SK-N-SH treated with all-trans-retinoic acid at 6 μM for 48 hours (cell line): ENCODE measurements around the gene ANKRA2.

ENCODE experiments used
- ATAC-seq: fragments of 200-7000 bp; cut with Tn5 transposase; 3 replicates; pipeline ENCODE4 v1.9.1; 2020; ENCODE audit warnings: mild to moderate bottlenecking, moderate library complexity
- ARNTL ChIP-seq: fragments of 450-650 bp; formaldehyde crosslinking; IDR thresholded peaks from 2 replicates; pipeline ENCODE4 v1.5.0; 2020; ENCODE audit warnings: low read depth, mild to moderate bottlenecking, moderate library complexity, borderline replicate concordance
- BACH2 ChIP-seq: fragments of 250-450 bp; sonication (Bioruptor Pico); IDR thresholded peaks from 2 replicates; pipeline ENCODE4 v1.9.0; 2021; ENCODE audit warnings: mild to moderate bottlenecking, borderline replicate concordance
- CREB5 ChIP-seq: fragments of 250-450 bp; sonication (Bioruptor Pico); IDR thresholded peaks from 2 replicates; pipeline ENCODE4 v1.5.1; 2020; ENCODE audit warnings: low read depth, mild to moderate bottlenecking, moderate library complexity
- CSDC2 ChIP-seq: fragments of 250-450 bp; sonication (Bioruptor Pico); IDR thresholded peaks from 2 replicates; pipeline ENCODE4 v1.5.0; 2020; ENCODE audit warnings: mild to moderate bottlenecking, moderate library complexity
- CSRNP3 ChIP-seq: fragments of 250-450 bp; sonication (Bioruptor Pico); IDR thresholded peaks from 2 replicates; pipeline ENCODE4 v1.5.1; 2021; ENCODE audit warnings: mild to moderate bottlenecking, moderate library complexity
- ESRRG ChIP-seq: fragments of 250-450 bp; sonication (Bioruptor Pico); IDR thresholded peaks from 2 replicates; pipeline ENCODE4 v1.6.1; 2021; ENCODE audit warnings: mild to moderate bottlenecking
- ISL1 ChIP-seq: fragments of 250-450 bp; sonication (Bioruptor Pico); IDR thresholded peaks from 2 replicates; pipeline ENCODE4 v2.1.2; 2022; ENCODE audit warnings: mild to moderate bottlenecking, moderate library complexity
- OSR1 ChIP-seq: fragments of 250-450 bp; sonication (Bioruptor Pico); IDR thresholded peaks from 2 replicates; pipeline ENCODE4 v1.8.0; 2022; ENCODE audit warnings: moderate library complexity, mild to moderate bottlenecking, inconsistent platforms
- RARB ChIP-seq: fragments of 250-450 bp; sonication (Bioruptor Pico); IDR thresholded peaks from 2 replicates; pipeline ENCODE4 v1.8.0; 2021; ENCODE audit warnings: mild to moderate bottlenecking, moderate library complexity
- SNAI2 ChIP-seq: fragments of 250-450 bp; sonication (Bioruptor Pico); IDR thresholded peaks from 2 replicates; pipeline ENCODE4 v1.5.0; 2020; ENCODE audit warnings: mild to moderate bottlenecking, moderate library complexity
- TCF4 ChIP-seq: fragments of 250-450 bp; sonication (Bioruptor Pico); IDR thresholded peaks from 2 replicates; pipeline ENCODE4 v1.8.0; 2021; ENCODE audit warnings: mild to moderate bottlenecking, moderate library complexity, borderline replicate concordance
- TOX ChIP-seq: fragments of 250-450 bp; sonication (Bioruptor Pico); IDR thresholded peaks from 2 replicates; pipeline ENCODE4 v1.8.0; 2021; ENCODE audit warnings: mild to moderate bottlenecking, moderate library complexity, borderline replicate concordance
- ZC3H10 ChIP-seq: fragments of 250-450 bp; sonication (Bioruptor Pico); IDR thresholded peaks from 2 replicates; pipeline ENCODE4 v1.5.1; 2021; ENCODE audit warnings: mild to moderate bottlenecking, moderate library complexity
- ZFP3 ChIP-seq: fragments of 250-450 bp; sonication (Bioruptor Pico); IDR thresholded peaks from 2 replicates; pipeline ENCODE4 v1.5.0; 2020; ENCODE audit warnings: mild to moderate bottlenecking, moderate library complexity
- ZNF565 ChIP-seq: fragments of 450-650 bp; formaldehyde crosslinking; conservative IDR thresholded peaks from 2 replicates; pipeline ENCODE4 v1.5.0; 2020; ENCODE audit warnings: low read depth, mild to moderate bottlenecking, moderate library complexity
- ZNF70 ChIP-seq: fragments of 450-650 bp; formaldehyde crosslinking; IDR thresholded peaks from 2 replicates; pipeline ENCODE4 v1.5.0; 2020; ENCODE audit warnings: mild to moderate bottlenecking, moderate library complexity
- ZNF8 ChIP-seq: fragments of 450-650 bp; formaldehyde crosslinking; IDR thresholded peaks from 2 replicates; pipeline ENCODE4 v1.5.0; 2020; ENCODE audit warnings: mild to moderate bottlenecking, moderate library complexity
- TF ChIP-seq, protein P1 (sequence below): fragments of 250-450 bp; sonication (Bioruptor Pico); IDR thresholded peaks from 2 replicates; pipeline ENCODE4 v1.8.0; 2020; ENCODE audit warnings: mild to moderate bottlenecking, moderate library complexity, borderline replicate concordance
- TF ChIP-seq, protein P2 (sequence below): fragments of 250-450 bp; sonication (Bioruptor Pico); IDR thresholded peaks from 2 replicates; pipeline ENCODE4 v1.5.0; 2020; ENCODE audit warnings: mild to moderate bottlenecking, moderate library complexity

ANKRA2 gene

DNA sequence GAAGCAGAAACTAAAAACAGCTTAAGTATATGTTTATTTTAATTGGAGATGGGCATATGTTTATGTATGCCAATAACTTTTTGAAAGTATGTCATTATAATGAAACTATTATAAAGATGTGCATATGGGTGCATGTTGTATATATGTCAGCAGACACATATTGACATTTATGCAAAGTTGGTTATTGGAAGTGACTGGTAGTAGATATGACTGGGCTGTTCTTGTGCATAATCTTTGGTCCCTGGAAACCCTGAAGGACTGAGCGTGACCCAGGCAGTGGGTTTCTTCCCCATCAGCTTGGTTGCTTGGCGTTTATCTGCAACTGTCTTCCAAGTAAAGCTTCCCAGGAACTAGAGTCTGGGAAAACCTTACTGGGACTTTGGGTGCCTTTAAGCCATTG is 25.7 kb downstream of the ANKRA2 start:
- no peak for TF ChIP-seq ZFP3 (CRISPR knock-in tag)
- no peak for TF ChIP-seq OSR1 (CRISPR knock-in tag)
- no peak for TF ChIP-seq ISL1 (CRISPR knock-in tag)
- TF ChIP-seq ESRRG, result no peak
- TF ChIP-seq ZNF70, result no peak
- no peak for TF ChIP-seq BACH2 (CRISPR knock-in tag)
- no peak for TF ChIP-seq ARNTL (CRISPR knock-in tag)
- no peak for TF ChIP-seq CREB5 (CRISPR knock-in tag)
- no peak for TF ChIP-seq RARB
- TF ChIP-seq ZC3H10, result no peak
- no peak for TF ChIP-seq CSDC2 (CRISPR knock-in tag)
- no peak for TF ChIP-seq TCF4 (CRISPR knock-in tag)
- TF ChIP-seq, protein P1, sequence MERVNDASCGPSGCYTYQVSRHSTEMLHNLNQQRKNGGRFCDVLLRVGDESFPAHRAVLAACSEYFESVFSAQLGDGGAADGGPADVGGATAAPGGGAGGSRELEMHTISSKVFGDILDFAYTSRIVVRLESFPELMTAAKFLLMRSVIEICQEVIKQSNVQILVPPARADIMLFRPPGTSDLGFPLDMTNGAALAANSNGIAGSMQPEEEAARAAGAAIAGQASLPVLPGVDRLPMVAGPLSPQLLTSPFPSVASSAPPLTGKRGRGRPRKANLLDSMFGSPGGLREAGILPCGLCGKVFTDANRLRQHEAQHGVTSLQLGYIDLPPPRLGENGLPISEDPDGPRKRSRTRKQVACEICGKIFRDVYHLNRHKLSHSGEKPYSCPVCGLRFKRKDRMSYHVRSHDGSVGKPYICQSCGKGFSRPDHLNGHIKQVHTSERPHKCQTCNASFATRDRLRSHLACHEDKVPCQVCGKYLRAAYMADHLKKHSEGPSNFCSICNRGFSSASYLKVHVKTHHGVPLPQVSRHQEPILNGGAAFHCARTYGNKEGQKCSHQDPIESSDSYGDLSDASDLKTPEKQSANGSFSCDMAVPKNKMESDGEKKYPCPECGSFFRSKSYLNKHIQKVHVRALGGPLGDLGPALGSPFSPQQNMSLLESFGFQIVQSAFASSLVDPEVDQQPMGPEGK, result no peak
- TF ChIP-seq CSRNP3 (CRISPR knock-in tag), result no peak
- no peak for TF ChIP-seq ZNF8 (CRISPR knock-in tag)
- no peak for TF ChIP-seq TOX (CRISPR knock-in tag)
- no peak for TF ChIP-seq ZNF565 (CRISPR knock-in tag)
- TF ChIP-seq SNAI2 (CRISPR knock-in tag), result no peak
- TF ChIP-seq, protein P2, sequence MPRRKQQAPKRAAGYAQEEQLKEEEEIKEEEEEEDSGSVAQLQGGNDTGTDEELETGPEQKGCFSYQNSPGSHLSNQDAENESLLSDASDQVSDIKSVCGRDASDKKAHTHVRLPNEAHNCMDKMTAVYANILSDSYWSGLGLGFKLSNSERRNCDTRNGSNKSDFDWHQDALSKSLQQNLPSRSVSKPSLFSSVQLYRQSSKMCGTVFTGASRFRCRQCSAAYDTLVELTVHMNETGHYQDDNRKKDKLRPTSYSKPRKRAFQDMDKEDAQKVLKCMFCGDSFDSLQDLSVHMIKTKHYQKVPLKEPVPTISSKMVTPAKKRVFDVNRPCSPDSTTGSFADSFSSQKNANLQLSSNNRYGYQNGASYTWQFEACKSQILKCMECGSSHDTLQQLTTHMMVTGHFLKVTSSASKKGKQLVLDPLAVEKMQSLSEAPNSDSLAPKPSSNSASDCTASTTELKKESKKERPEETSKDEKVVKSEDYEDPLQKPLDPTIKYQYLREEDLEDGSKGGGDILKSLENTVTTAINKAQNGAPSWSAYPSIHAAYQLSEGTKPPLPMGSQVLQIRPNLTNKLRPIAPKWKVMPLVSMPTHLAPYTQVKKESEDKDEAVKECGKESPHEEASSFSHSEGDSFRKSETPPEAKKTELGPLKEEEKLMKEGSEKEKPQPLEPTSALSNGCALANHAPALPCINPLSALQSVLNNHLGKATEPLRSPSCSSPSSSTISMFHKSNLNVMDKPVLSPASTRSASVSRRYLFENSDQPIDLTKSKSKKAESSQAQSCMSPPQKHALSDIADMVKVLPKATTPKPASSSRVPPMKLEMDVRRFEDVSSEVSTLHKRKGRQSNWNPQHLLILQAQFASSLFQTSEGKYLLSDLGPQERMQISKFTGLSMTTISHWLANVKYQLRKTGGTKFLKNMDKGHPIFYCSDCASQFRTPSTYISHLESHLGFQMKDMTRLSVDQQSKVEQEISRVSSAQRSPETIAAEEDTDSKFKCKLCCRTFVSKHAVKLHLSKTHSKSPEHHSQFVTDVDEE (CRISPR knock-in tag), result no peak
- ATAC-seq, result no peak

DNA sequence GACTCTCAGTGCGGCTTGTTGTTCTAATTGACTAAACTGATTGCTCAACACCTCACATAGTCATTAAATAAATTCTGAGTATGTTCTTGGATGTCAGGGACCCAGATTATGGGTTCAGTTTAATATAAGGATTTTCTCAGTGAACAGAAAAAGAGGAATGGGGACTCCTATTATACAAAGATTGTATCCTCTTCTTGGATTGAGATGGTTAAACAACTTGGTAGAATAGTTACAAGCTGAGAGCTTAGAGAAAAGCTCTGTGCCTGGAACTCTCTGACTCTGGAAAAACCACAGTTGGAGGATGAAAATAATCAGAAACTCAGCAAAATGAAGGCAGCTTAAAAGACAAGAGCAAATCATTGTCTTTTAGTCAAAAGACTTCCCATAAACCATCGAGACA is 30.5 kb downstream of the ANKRA2 start:
- no peak for ATAC-seq

More for the DNA sequence above, 30.5 kb downstream of the ANKRA2 start:
- TF ChIP-seq ZNF70, result no peak
- no peak for TF ChIP-seq ZNF8 (CRISPR knock-in tag)
- no peak for TF ChIP-seq ZFP3 (CRISPR knock-in tag)
- TF ChIP-seq BACH2 (CRISPR knock-in tag), result no peak
- TF ChIP-seq SNAI2 (CRISPR knock-in tag), result no peak
- TF ChIP-seq TOX (CRISPR knock-in tag), result no peak
- TF ChIP-seq ESRRG, result no peak
- TF ChIP-seq TCF4 (CRISPR knock-in tag), result no peak
- TF ChIP-seq, protein P2 (CRISPR knock-in tag), result no peak
- no peak for TF ChIP-seq ARNTL (CRISPR knock-in tag)
